Measurements from ENCODE around the gene NHLRC1.

Gene NHLRC1

GRCh38 chr6:18139935-18140621, 17.6 kb upstream of the NHLRC1 start:
- no peak for DNase-seq (ENCODE audit: low read depth in 2 of 2)

- no peak for DNase-seq (ENCODE audit: low read depth in 2 of 2)
Observed at GRCh38 chr6:18138906-18139305, 16.4 kb upstream of the NHLRC1 start.

- no peak for DNase-seq (ENCODE audit: low read depth in 2 of 2)
Observed at GRCh38 chr6:18136260-18136659, 13.8 kb upstream of the NHLRC1 start.

- no peak for DNase-seq (ENCODE audit: low read depth in 2 of 2)
Observed at GRCh38 chr6:18135171-18135570, 12.7 kb upstream of the NHLRC1 start.

- DNase-seq (ENCODE audit: low read depth in 2 of 2) = no peak
Observed at GRCh38 chr6:18132346-18132745, 9.9 kb upstream of the NHLRC1 start.

- no peak for DNase-seq (ENCODE audit: low read depth in 2 of 2)
Observed at GRCh38 chr6:18126121-18126520, 3.6 kb upstream of the NHLRC1 start.

GRCh38 chr6:18121580-18122127, 823 bp downstream of the NHLRC1 start:
- no peak for DNase-seq (ENCODE audit: low read depth in 2 of 2)

GRCh38 chr6:18119236-18119635, 3.2 kb downstream of the NHLRC1 start:
- DNase-seq (ENCODE audit: low read depth in 2 of 2) = no peak

GRCh38 chr6:18118330-18118729, 4.1 kb downstream of the NHLRC1 start:
- DNase-seq (ENCODE audit: low read depth in 2 of 2) = no peak

GRCh38 chr6:18117136-18117535, 5.3 kb downstream of the NHLRC1 start:
- DNase-seq (ENCODE audit: low read depth in 2 of 2) = no peak

- no peak for DNase-seq (ENCODE audit: low read depth in 2 of 2)
Observed at GRCh38 chr6:18115356-18115755, 7.1 kb downstream of the NHLRC1 start.

GRCh38 chr6:18110162-18110561, 12.3 kb downstream of the NHLRC1 start:
- DNase-seq (ENCODE audit: low read depth in 2 of 2) = no peak

GRCh38 chr6:18107061-18107460, 15.4 kb downstream of the NHLRC1 start:
- no peak for DNase-seq (ENCODE audit: low read depth in 2 of 2)

GRCh38 chr6:18102783-18103509, 19.5 kb downstream of the NHLRC1 start:
- no peak for DNase-seq (ENCODE audit: low read depth in 2 of 2)

GRCh38 chr6:18101873-18102272, 20.6 kb downstream of the NHLRC1 start:
- no peak for DNase-seq (ENCODE audit: low read depth in 2 of 2)

- DNase-seq (ENCODE audit: low read depth in 2 of 2) = no peak
Observed at GRCh38 chr6:18101271-18101670, 21.2 kb downstream of the NHLRC1 start.

- DNase-seq (ENCODE audit: low read depth in 2 of 2) = no peak
Observed at GRCh38 chr6:18100296-18100695, 22.2 kb downstream of the NHLRC1 start.

- no peak for DNase-seq (ENCODE audit: low read depth in 2 of 2)
Observed at GRCh38 chr6:18099511-18099910, 23.0 kb downstream of the NHLRC1 start.

- no peak for DNase-seq (ENCODE audit: low read depth in 2 of 2)
Observed at GRCh38 chr6:18096423-18096822, 26.1 kb downstream of the NHLRC1 start.

GRCh38 chr6:18091382-18091781, 31.1 kb downstream of the NHLRC1 start:
- no peak for DNase-seq (ENCODE audit: low read depth in 2 of 2)

- no peak for DNase-seq (ENCODE audit: low read depth in 2 of 2)
Observed at GRCh38 chr6:18090349-18090786, 32.1 kb downstream of the NHLRC1 start.

- DNase-seq (ENCODE audit: low read depth in 2 of 2) = no peak
Observed at GRCh38 chr6:18088419-18089296, 33.8 kb downstream of the NHLRC1 start.

Measured in stimulated activated CD4-positive, alpha-beta T cell treated with anti-CD3 and anti-CD28 coated beads, Interleukin-15, amount 100 ng/mL, for 48 hours (primary cell).